Calu3 (cell line): ENCODE results near the gene CCDC85C. TPM values are rescaled to one million over a fixed set of nuclear protein-coding genes. Genes with fewer than 3 reads are reported as not detected.

Source experiments
- BruUV-seq: library from RNA; stranded (reverse); fragments of 400-500 nt; replicated peaks from 2 replicates; lab custom pipeline; 2021; lab: Mats Ljungman, UMichigan
- CTCF ChIA-PET: fragments of 300-600 bp; sonication (Branson Sonifier 250); formaldehyde crosslinking; loops from one replicate; lab custom pipeline; 2022; ENCODE audit warnings: antibody characterized with exemption; lab: Charles Lee
- DNase-seq: peaks from one replicate; pipeline ENCODE4 v3.0.0; 2022
- H3K27ac Mint-ChIP-seq: one replicate; pipeline ENCODE4 v1.8.0; 2022; ENCODE audit warnings: mixed read lengths; ENCODE audit not compliant: unreplicated experiment
- H3K27me3 Mint-ChIP-seq: one replicate; pipeline ENCODE4 v1.8.0; 2022; ENCODE audit warnings: mixed read lengths; ENCODE audit not compliant: unreplicated experiment
- H3K36me3 Mint-ChIP-seq: one replicate; pipeline ENCODE4 v1.8.0; 2022; ENCODE audit warnings: mild to moderate bottlenecking, moderate library complexity, mixed read lengths; ENCODE audit not compliant: insufficient read depth, unreplicated experiment
- H3K4me1 Mint-ChIP-seq: one replicate; pipeline ENCODE4 v1.8.0; 2022; ENCODE audit warnings: mild to moderate bottlenecking, low read depth, mixed read lengths; ENCODE audit not compliant: unreplicated experiment
- H3K4me3 Mint-ChIP-seq: one replicate; pipeline ENCODE4 v1.8.0; 2022; ENCODE audit warnings: mild to moderate bottlenecking, low read depth, moderate library complexity, mixed read lengths; ENCODE audit not compliant: unreplicated experiment
- H3K9me3 Mint-ChIP-seq: one replicate; pipeline ENCODE4 v1.8.0; 2022; ENCODE audit warnings: low read depth, mixed read lengths; ENCODE audit not compliant: unreplicated experiment
- intact Hi-C: fragments of 100-400 bp; cut with micrococcal nuclease; formaldehyde crosslinking; loops from one replicate; pipeline ENCODE4 v1.10.0; 2022; ENCODE audit not compliant: unreplicated experiment
- total RNA-seq: library from RNA; stranded (reverse); gene quantifications from 2 replicates; pipeline ENCODE4 v1.2.3, GENCODE V29; 2022
- TF ChIP-seq, protein P1 (sequence below): fragments of 200-600 bp; IDR thresholded peaks from one replicate; pipeline ENCODE4 v1.8.0; 2022; ENCODE audit warnings: antibody characterized with exemption; ENCODE audit not compliant: unreplicated experiment

The CCDC85C gene
- total RNA-seq, 1 experiment from 2014 or later: 45.1 TPM

DNA sequence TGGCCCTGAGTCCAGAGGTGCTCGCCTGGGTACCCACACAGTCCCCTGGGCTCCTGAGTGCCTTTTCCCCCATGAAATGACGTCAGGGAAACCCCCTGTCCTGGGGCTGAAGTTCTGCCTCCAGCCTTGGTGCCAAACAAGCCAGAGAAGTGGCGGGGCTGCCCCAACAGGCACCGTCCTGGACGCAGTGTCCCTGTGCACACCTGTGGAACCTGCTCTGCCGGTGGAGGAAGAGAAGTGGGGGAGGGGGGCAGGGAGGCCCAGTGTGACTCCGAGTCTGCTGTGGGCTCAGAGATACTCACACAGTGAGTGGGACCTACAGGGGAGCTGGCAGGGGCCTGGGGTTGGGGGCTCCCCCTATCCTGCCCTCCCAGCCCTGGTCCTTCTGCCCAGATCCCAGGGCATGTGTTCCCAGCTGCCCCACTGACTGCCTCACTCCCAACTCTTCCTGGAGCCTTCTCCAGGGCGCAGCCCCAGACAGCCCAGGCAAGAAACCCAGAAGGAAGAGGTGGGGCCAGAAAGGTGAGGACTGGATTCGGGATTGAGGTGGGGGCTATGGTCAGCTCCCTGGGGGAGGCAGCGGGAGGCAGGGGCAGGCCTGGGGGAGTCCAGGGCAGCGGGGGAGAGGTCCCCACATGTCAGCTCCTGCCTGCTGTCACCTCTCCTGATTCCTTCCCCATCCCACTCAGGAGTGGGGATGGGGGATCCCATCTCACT is 24.7 kb downstream of the CCDC85C start:
- H3K4me3 Mint-ChIP-seq: peak overlapping the region; percentile 64
- no TSS peak for BruUV-seq
- peaks cover 33% of the 10 kb centered on the region for H3K36me3 Mint-ChIP-seq
- H3K4me1 Mint-ChIP-seq: peaks cover 58% of the 10 kb centered on the region
- peak; percentile 86 for DNase-seq
- peak overlapping the region; percentile 73 for H3K27ac Mint-ChIP-seq
- H3K27me3 Mint-ChIP-seq: no peaks in the 10 kb centered on the region
- CTCF ChIA-PET: interaction anchor here (0.7 to 1.0 kb wide), 3 partner anchors 15 to 27 kb away, joined by 3 to 8 read pairs (median 6); no protein-coding TSS in a partner anchor
- H3K9me3 Mint-ChIP-seq: no peaks in the 10 kb centered on the region
- intact Hi-C loops: loop anchor here (2.0 kb wide), 1 partner anchor 14 kb away; no protein-coding TSS in a partner anchor
- TF ChIP-seq, protein P1, sequence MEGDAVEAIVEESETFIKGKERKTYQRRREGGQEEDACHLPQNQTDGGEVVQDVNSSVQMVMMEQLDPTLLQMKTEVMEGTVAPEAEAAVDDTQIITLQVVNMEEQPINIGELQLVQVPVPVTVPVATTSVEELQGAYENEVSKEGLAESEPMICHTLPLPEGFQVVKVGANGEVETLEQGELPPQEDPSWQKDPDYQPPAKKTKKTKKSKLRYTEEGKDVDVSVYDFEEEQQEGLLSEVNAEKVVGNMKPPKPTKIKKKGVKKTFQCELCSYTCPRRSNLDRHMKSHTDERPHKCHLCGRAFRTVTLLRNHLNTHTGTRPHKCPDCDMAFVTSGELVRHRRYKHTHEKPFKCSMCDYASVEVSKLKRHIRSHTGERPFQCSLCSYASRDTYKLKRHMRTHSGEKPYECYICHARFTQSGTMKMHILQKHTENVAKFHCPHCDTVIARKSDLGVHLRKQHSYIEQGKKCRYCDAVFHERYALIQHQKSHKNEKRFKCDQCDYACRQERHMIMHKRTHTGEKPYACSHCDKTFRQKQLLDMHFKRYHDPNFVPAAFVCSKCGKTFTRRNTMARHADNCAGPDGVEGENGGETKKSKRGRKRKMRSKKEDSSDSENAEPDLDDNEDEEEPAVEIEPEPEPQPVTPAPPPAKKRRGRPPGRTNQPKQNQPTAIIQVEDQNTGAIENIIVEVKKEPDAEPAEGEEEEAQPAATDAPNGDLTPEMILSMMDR: no peak

DNA sequence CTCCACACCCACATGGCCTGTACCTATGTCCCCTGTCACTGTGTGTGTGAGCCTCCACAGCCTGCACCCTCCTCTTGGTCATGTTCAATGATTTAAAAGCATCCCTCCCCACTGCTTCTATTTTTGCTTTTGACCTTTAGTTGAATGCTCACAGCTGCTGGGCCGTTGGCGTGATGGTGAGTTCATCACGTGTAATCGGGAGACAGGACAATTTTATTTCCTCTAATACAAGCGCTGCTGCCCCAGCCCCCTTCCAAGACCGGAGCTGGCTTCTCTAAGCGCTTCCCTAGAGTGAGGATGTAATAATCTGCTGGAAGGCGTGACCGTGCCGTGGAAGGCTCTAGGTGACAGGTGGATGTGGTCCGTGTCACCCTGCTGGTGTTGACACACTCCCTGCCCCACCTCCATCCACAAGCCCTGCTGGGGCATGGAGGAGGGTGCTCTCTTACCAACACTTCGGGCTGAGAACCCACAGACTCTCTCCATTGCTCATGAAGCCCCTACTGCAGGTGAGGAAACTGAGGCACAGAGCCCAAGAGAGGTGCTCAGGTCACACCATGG is 25.4 kb downstream of the CCDC85C start:
- CTCF ChIA-PET: no interaction called here
- BruUV-seq: TSS peak; percentile 60
- H3K36me3 Mint-ChIP-seq: peaks cover 36% of the 10 kb centered on the region
- no peaks in the 10 kb centered on the region for H3K9me3 Mint-ChIP-seq
- H3K4me1 Mint-ChIP-seq: peaks cover 64% of the 10 kb centered on the region
- peak overlapping the region; percentile 73 for H3K27ac Mint-ChIP-seq
- H3K4me3 Mint-ChIP-seq: peak overlapping the region; percentile 64
- no peaks in the 10 kb centered on the region for H3K27me3 Mint-ChIP-seq
- intact Hi-C loops: loop anchor here (2.0 kb wide), 1 partner anchor 14 kb away; no protein-coding TSS in a partner anchor
- TF ChIP-seq, protein P1: no peak
- DNase-seq: no peak

DNA sequence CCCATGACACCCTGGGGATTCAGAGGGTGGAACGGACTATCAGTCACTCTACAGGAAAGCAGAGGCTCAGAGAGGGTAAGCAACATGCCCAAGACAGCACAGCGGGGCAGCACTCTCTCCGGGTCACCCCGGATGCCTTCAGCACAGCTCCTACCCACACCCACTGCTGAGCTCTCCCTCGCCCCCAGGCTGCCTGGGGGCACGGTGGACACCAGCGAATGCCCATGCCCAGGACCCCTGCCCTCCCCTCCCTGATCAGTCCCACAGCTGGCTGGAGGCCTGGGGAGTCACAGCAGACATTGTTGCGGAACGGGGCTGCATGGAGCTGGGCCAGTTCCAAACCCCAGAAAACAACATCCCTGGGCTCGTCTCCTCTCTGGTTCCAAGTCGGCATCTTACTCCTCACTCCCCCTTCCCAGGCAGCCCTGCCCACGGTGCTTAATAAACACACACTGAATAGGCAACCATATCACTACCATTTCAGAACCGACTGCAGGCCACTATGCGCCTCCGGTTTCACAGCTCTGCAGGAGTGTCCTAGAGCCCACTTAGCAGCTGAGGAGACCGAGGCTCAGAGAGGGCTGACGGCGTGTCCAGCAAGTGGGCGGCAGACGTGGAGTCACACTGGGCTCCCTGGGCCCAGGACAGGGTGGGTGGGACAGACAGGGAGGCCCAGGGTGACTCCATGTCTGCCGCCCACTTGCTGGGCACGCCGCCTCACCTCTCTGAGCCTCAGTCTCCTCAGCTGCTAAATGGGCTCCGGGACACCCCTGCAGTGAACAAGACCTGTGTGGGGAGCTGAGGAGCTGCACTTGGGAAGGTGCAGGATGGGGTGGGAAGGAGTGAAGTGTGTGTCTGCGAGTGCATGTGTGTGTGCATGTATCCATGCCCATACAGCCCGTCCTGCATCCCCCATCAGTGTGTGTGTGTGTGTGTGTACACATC is 27.0 kb downstream of the CCDC85C start:
- H3K4me3 Mint-ChIP-seq: no peak overlapping the region
- H3K9me3 Mint-ChIP-seq: no peaks in the 10 kb centered on the region
- H3K27ac Mint-ChIP-seq: peak overlapping the region; percentile 73
- CTCF ChIA-PET: interaction anchor here (1.0 kb wide), 1 partner anchor 107 kb away, joined by 3 read pairs; the partner anchor contains the start of gene CYP46A1
- no peak for DNase-seq
- H3K27me3 Mint-ChIP-seq: no peaks in the 10 kb centered on the region
- no TSS peak for BruUV-seq
- peaks cover 41% of the 10 kb centered on the region for H3K36me3 Mint-ChIP-seq
- intact Hi-C loops: no loop called here
- TF ChIP-seq, protein P1: no peak
- peaks cover 75% of the 10 kb centered on the region for H3K4me1 Mint-ChIP-seq

DNA sequence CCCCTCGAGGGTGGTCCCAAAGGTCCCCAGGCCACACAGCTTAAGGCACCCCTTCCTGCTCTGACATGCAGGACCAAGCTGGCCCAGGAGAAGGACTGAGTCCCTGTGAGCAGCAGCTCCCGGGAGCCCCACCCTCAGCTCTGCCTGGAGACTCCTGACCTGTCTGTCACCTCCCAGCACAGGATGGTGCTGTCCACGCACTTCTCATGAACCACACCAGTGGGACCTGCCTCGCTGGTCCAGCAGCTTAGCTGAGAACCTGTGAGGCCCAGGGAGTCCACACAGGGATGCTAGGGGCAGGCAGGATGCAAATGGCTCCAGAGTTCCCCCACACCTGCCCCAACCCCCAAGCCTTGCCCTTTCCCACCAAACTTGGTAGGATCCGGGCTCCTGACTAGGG is 27.7 kb downstream of the CCDC85C start:
- Mint-ChIP-seq H3K27ac (no peak overlapping the region), H3K4me1 (peaks cover 76% of the 10 kb centered on the region), H3K9me3 (no peaks in the 10 kb centered on the region), H3K27me3 (no peaks in the 10 kb centered on the region), H3K4me3 (peak overlapping the region; percentile 55), H3K36me3 (peaks cover 41% of the 10 kb centered on the region)
- no TSS peak for BruUV-seq
- DNase-seq: no peak
- TF ChIP-seq, protein P1: no peak
- intact Hi-C loops: no loop called here
- CTCF ChIA-PET: interaction anchor here (1.0 to 1.5 kb wide), 3 partner anchors 13 to 108 kb away, joined by 3 to 5 read pairs (median 4); partner anchors contain the start of gene CYP46A1
